Spleen (tissue), 11 donors: Measurements from ENCODE around the gene AP2M1. TPM values are rescaled to one million over a fixed set of nuclear protein-coding genes. Genes with fewer than 3 reads are reported as not detected.

Source experiments
- DNase-seq: peaks from one replicate; pipeline ENCODE4 v3.0.0-alpha.2; 2020
- H3K27ac ChIP-seq, 8 donors: fragments of 200-600 bp; sonication (generic) in 7 of 8; 1 replicate in 4 of 8; 2 replicates in 4 of 8; pipeline versions ENCODE4 v1.5.0 to v1.8.0; 2016 to 2021; ENCODE audit warnings: inconsistent platforms in 4 of 8, mild to moderate bottlenecking in 4 of 8, moderate library complexity in 1 of 8
- H3K27me3 ChIP-seq, 7 donors: fragments of 200-600 bp; sonication (generic) in 6 of 7; replicated peaks in 1 of 7; 1 replicate in 4 of 7; 2 replicates in 3 of 7; pipeline versions ENCODE4 v1.5.0 to v1.8.0; 2016 to 2021; ENCODE audit warnings: inconsistent platforms in 3 of 7, mild to moderate bottlenecking in 1 of 7
- H3K36me3 ChIP-seq, 6 donors: fragments of 200-600 bp; sonication (generic) in 5 of 6; 1 replicate in 4 of 6; 2 replicates in 2 of 6; pipeline versions ENCODE4 v1.5.0 to v1.8.0; 2016 to 2021; ENCODE audit warnings: inconsistent platforms in 2 of 6
- H3K4me1 ChIP-seq, 6 donors: fragments of 200-600 bp; sonication (generic) in 5 of 6; 1 replicate in 3 of 6; 2 replicates in 3 of 6; pipeline versions ENCODE4 v1.5.0 to v1.8.0; 2016 to 2021; ENCODE audit warnings: inconsistent platforms in 3 of 6
- H3K4me3 ChIP-seq, 8 donors: fragments of 200-600 bp; sonication (generic) in 7 of 8; 1 replicate in 4 of 8; 2 replicates in 4 of 8; pipeline versions ENCODE4 v1.5.0 to v1.8.0; 2016 to 2021; ENCODE audit warnings: inconsistent platforms in 4 of 8, mild to moderate bottlenecking in 4 of 8, moderate library complexity in 2 of 8
- H3K9me3 ChIP-seq, 8 donors: fragments of 200-600 bp; sonication (generic) in 7 of 8; 1 replicate in 4 of 8; 2 replicates in 4 of 8; pipeline versions ENCODE4 v1.5.0 to v1.8.0; 2016 to 2021; ENCODE audit warnings: inconsistent platforms in 4 of 8
- POLR2A ChIP-seq, 3 donors: fragments of 450-650 bp; IDR thresholded peaks; one replicate each; pipeline ENCODE4 v1.5.1; 2017; ENCODE audit warnings: antibody characterized with exemption in 3 of 3, mild to moderate bottlenecking in 1 of 3
- POLR2AphosphoS5 ChIP-seq, 3 donors: sonication (generic); formaldehyde crosslinking; IDR thresholded peaks; one replicate each; pipeline ENCODE4 v1.5.1; 2017; ENCODE audit warnings: antibody characterized with exemption in 3 of 3
- WGBS, 5 donors: extraction: QIAGEN DNeasy Blood & Tissue Kit in 3 of 5; methylation state at CpG; one replicate each; pipeline versions ENCODE4 v1.1.5 to v1.1.7; 2013 to 2018; 5-methylcytosine and 5-hydroxymethylcytosine counted together
- intact Hi-C: fragments of 100-400 bp; cut with DNase I; formaldehyde crosslinking; loops from one replicate; pipeline ENCODE4 v1.15.0; 2023; ENCODE audit warnings: low total_unique reads
- polyA plus RNA-seq, 3 donors: library from polyadenylated mRNA; stranded (reverse); fragments of 200-250 nt; gene quantifications; one replicate each; pipeline ENCODE4 v1.2.1, GENCODE V29; 2013
- total RNA-seq, 7 donors: library from RNA; depleted of rRNA in 3 of 7; stranded (reverse); fragments of >200 nt in 3 of 7; fragmentation: NEBNext Ultra II Directional in 4 of 7; extraction: Animal tissue kit (Norgen Biotek cat#: 25700) in 4 of 7; gene quantifications; one replicate each; pipeline versions ENCODE4 v1.1.0 to v1.2.1, GENCODE V29; 2016 to 2021
- TF ChIP-seq, protein P1 (sequence below), 11 experiments: fragments of 200-600 bp in 7 of 11; fragments of 450-650 bp in 4 of 11; sonication (generic) in 4 of 11; IDR thresholded peaks in 8 of 11; conservative IDR thresholded peaks in 3 of 11; 1 replicate in 7 of 11; 2 replicates in 4 of 11; pipeline versions ENCODE4 v1.4.0 to v1.8.0; 2016 to 2021; ENCODE audit warnings: antibody characterized with exemption in 11 of 11, inconsistent platforms in 4 of 11, mild to moderate bottlenecking in 1 of 11
- donor health status: healthy with polysubstance abuse.
- donor health status: DM: no; HTN: no; CAD: no; lungs with moderate emphysema.
- donor health status: DM: no; HTN: no; CAD: no.
- donor health status: Bipolar disorder and iron deficiency.
- donor health status: healthy.
- donor health status: DM: no; HTN: no; CAD: no.
- donor health status: DM: yes; HTN: yes; CAD: no.

Gene AP2M1
- total and polyA plus RNA-seq, 10 donors, result 98.7 to 254 (median 195) TPM

DNA sequence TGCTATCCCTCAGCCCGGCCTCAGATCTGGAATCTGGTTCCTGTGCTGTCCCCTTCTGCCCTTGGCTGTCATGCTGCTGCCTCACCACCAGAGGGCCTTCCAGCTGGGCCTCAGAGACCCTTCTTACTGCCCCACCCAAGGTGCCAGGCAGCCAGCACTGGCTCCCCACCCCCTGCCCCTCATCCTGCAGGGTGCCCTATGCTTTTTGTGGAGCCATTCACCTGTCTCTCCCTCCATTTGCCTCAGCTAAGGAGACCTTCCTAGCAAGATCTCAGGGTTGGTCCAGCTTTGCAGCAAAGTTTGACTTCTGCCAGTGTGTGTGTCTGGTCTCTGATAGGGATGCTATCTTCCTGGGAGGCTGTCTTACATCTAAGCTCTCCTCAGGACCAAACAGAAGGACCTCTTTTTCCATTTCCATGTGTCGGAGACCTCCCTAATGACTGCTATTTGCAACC, 52.9 kb downstream of the AP2M1 start:
- no peaks in the 10 kb centered on the region for H3K36me3 ChIP-seq
- no peak overlapping the region for H3K4me3 ChIP-seq
- no peak for DNase-seq
- no peaks in the 10 kb centered on the region for H3K9me3 ChIP-seq
- peaks cover 8 to 28% (median 25%) of the 10 kb centered on the region in 6 donors for H3K4me1 ChIP-seq
- no peak for TF ChIP-seq POLR2A (IDR thresholded peaks at IDR 0.05)
- TF ChIP-seq POLR2AphosphoS5 (IDR thresholded peaks at IDR 0.05), result no peak
- TF ChIP-seq, protein P1, sequence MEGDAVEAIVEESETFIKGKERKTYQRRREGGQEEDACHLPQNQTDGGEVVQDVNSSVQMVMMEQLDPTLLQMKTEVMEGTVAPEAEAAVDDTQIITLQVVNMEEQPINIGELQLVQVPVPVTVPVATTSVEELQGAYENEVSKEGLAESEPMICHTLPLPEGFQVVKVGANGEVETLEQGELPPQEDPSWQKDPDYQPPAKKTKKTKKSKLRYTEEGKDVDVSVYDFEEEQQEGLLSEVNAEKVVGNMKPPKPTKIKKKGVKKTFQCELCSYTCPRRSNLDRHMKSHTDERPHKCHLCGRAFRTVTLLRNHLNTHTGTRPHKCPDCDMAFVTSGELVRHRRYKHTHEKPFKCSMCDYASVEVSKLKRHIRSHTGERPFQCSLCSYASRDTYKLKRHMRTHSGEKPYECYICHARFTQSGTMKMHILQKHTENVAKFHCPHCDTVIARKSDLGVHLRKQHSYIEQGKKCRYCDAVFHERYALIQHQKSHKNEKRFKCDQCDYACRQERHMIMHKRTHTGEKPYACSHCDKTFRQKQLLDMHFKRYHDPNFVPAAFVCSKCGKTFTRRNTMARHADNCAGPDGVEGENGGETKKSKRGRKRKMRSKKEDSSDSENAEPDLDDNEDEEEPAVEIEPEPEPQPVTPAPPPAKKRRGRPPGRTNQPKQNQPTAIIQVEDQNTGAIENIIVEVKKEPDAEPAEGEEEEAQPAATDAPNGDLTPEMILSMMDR (IDR thresholded peaks at IDR 0.05 in 8 of 11, conservative IDR thresholded peaks at IDR 0.05 in 3 of 11), result peak; percentile 43 to 90 (median 79)
- intact Hi-C loops, result no loop called here
- 46 to 52% (median 49%) methylated on average over 2 of the region's 2 CpGs for WGBS, 5 donors
- H3K27ac ChIP-seq, result no peak overlapping the region
- H3K27me3 ChIP-seq, result peaks cover 4 to 80% (median 45%) of the 10 kb centered on the region in 7 donors

DNA sequence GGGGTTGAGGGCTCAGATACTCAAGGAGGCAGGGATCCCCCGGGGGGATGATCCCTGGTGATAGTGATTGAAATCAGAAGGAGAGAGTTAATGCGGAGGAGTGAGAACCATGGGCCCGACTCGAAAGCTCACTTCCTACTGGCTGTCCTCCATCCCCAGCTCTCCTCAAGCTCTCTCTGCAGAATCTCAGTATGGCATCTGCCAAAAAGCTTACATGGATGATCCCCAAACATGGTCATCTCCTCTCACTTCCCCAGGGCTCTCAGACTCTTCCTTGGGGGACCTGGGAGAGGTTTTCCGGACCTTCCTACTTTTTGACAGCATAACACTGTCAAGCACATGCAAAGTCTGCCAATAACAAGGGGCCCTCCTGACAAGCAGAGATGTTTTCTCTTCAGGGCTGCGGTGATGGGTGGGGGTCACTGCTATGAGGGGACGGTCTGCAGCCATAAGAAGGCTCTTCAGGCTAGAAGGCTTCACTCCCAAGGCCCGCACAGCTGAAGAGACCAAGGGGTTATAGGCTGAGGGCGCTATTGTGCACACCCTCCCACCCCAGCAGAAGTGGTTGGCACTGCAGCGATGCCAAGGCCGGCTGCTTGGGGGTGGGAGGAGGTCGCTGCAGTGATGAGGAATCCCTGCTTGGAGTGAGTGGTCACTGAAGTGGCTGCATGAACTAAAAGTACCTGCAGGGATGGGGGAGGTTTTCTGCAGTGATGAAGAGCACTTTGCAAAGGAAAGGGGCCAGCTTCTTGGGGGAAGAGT, 53.9 kb downstream of the AP2M1 start:
- peaks cover 4 to 86% (median 47%) of the 10 kb centered on the region in 7 donors for H3K27me3 ChIP-seq
- WGBS, 5 donors, result 36 to 41% (median 40%) methylated on average over 11 to 12 of the region's 12 CpGs
- H3K27ac ChIP-seq, result no peak overlapping the region
- H3K4me3 ChIP-seq, result peak overlapping the region in 5 of 8 donors; percentile 40 to 72 (median 51)
- H3K9me3 ChIP-seq, result no peaks in the 10 kb centered on the region
- H3K4me1 ChIP-seq, result peaks cover 8 to 28% (median 25%) of the 10 kb centered on the region in 6 donors
- no peaks in the 10 kb centered on the region for H3K36me3 ChIP-seq
- no peak for TF ChIP-seq POLR2AphosphoS5 (IDR thresholded peaks at IDR 0.05)
- no peak for TF ChIP-seq POLR2A (IDR thresholded peaks at IDR 0.05)
- TF ChIP-seq, protein P1 (IDR thresholded peaks at IDR 0.05 in 8 of 11, conservative IDR thresholded peaks at IDR 0.05 in 3 of 11), result no peak
- intact Hi-C loops, result no loop called here
- DNase-seq, result no peak

DNA sequence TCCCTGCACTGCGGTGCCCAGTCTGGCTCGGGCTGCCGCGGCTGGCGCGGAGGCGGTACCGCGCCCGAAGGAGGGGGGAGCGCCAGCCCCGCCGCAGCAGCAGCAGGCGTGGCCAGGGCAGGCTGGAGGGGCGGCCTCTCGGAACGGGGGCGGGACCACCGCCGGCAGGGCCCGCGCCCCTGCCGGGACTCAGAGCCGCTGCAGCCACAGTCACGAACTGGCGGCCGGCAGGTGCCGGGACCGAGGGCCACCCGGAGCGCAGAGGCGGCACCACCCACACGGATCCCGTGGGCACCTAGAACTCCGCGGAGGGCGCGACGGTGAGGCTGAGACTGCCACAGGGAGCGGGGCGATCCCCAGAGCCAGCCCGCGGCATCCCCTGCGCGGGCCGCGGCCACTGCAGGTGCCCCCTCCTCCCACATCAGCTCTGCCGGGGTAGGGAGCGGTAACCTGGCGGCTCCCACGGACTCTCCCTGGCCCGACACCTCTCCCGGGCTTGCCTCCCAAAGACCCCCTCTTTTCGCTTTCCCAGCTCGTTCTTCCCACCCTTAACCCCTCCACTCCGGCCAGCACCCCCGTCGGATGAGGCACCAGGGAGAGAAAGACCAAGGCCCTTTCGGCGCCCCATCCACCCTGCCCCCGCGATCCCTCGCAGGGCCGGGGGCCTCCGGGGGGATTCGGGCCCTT, 54.9 kb downstream of the AP2M1 start, which contains the start of gene VWA5B2:
Gene VWA5B2 (plus strand): TSS at position 192 of the 687 bp plus-strand sequence. CDS start 944 bp downstream, outside the sequence.
- peaks cover 4 to 96% (median 47%) of the 10 kb centered on the region in 7 donors for H3K27me3 ChIP-seq
- no peak within 1 kb of the TSS for H3K27ac ChIP-seq
- no peaks in the 10 kb centered on the region for H3K9me3 ChIP-seq
- peak; percentile 90 for DNase-seq
- H3K4me3 ChIP-seq, result peak within 1 kb of the TSS; percentile 40 to 72 (median 52)
- H3K36me3 ChIP-seq, result no peaks in the 10 kb centered on the region
- peak in 2 of 3 donors; percentile 30 to 37 for TF ChIP-seq POLR2AphosphoS5 (IDR thresholded peaks at IDR 0.05)
- TF ChIP-seq POLR2A (IDR thresholded peaks at IDR 0.05), result no peak
- TF ChIP-seq, protein P1 (IDR thresholded peaks at IDR 0.05 in 8 of 11, conservative IDR thresholded peaks at IDR 0.05 in 3 of 11), result peak in 9 of 11 experiments; percentile 5 to 60 (median 42)
- 1 to 2% (median 1%) methylated on average over 36 to 66 of the region's 66 CpGs for WGBS, 5 donors
- intact Hi-C loops, result no loop called here
- H3K4me1 ChIP-seq, result peaks cover 8 to 28% (median 25%) of the 10 kb centered on the region in 6 donors
